ENCODE results near the gene DNMT3A.

GRCh38 chr2:25251071-25251421, 90.7 kb downstream of the DNMT3A start:
- TF ChIP-seq EZH2 (IDR thresholded peaks at IDR 0.05) = no peak
- TF ChIP-seq POLR2AphosphoS5 (IDR thresholded peaks at IDR 0.05; ENCODE audit: borderline replicate concordance, low read depth, low read length) = no peak
- TF ChIP-seq FOXP2 (optimal IDR thresholded peaks at IDR 0.05; ENCODE audit: control extremely low read depth, extremely low read length, insufficient read depth) = no peak
